GM12892 (cell line): ENCODE data around the gene ATP6V1G3.

Experiments
- POLR2A ChIP-seq: IDR thresholded peaks from 2 replicates; pipeline ENCODE4 v1.6.1; 2011; ENCODE audit warnings: low read depth, low read length, control low read depth
- POLR2AphosphoS5 ChIP-seq: IDR thresholded peaks from 2 replicates; pipeline ENCODE4 v1.6.1; 2011; ENCODE audit warnings: low read depth, low read length, control low read depth
- TAF1 ChIP-seq: IDR thresholded peaks from 2 replicates; pipeline ENCODE4 v1.6.1; 2011; ENCODE audit warnings: low read depth, mild to moderate bottlenecking, control low read depth, low read length, borderline replicate concordance

- TF ChIP-seq TAF1: no peak
- no peak for TF ChIP-seq POLR2AphosphoS5
- no peak for TF ChIP-seq POLR2A
Observed at GRCh38 chr1:198588845-198589244, 48.4 kb upstream of the ATP6V1G3 start.
